ENCODE results near the gene ALS2CL.
A peak's percentile ranks its signal among the peaks of the same experiment; 100 is the strongest.

The ALS2CL gene

DNA sequence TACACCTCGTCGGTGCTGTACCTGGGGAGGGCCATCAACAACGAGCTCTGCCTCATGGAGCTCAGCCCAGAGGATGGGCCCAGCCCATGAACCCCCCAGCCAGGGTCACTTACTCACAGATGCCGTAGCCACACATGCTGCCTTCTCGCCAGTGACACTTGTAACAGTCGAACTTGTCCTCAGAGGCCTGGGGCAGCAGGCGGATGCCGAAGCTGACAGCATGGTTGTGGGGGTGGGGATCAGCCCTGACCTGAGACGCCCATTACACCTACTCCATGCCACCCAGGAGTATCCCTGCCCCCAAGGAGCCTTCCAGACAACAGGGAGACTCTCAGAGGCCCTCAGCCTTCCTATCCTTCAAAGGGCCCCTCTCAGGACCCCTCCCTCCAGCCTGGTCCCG lies 12.1 kb downstream of the ALS2CL start:
- POLR2A ChIA-PET: no interaction called here
- TF ChIP-seq FOXM1 (IDR thresholded peaks at IDR 0.05; ENCODE audit: borderline replicate concordance) (no peak), FOXA1 (IDR thresholded peaks at IDR 0.05) (no peak), LEF1 (IDR thresholded peaks at IDR 0.05; ENCODE audit: borderline replicate concordance) (no peak), ZNF384 (IDR thresholded peaks at IDR 0.05) (no peak), ELF4 (IDR thresholded peaks at IDR 0.05) (no peak), TARDBP (IDR thresholded peaks at IDR 0.05) (no peak), BHLHE40 (IDR thresholded peaks at IDR 0.05; ENCODE audit: borderline replicate concordance) (no peak), FOXK2 (IDR thresholded peaks at IDR 0.05) (no peak), L3MBTL2 (conservative IDR thresholded peaks at IDR 0.05) (no peak), SUZ12 (IDR thresholded peaks at IDR 0.05) (no peak), NFRKB (IDR thresholded peaks at IDR 0.05) (no peak), SP1 (IDR thresholded peaks at IDR 0.05) (no peak), ARNT (IDR thresholded peaks at IDR 0.05) (no peak), HDGF (IDR thresholded peaks at IDR 0.05; ENCODE audit: borderline replicate concordance) (no peak), CTBP1 (IDR thresholded peaks at IDR 0.05; ENCODE audit: borderline replicate concordance) (no peak)
- TF ChIP-seq, protein P1, sequence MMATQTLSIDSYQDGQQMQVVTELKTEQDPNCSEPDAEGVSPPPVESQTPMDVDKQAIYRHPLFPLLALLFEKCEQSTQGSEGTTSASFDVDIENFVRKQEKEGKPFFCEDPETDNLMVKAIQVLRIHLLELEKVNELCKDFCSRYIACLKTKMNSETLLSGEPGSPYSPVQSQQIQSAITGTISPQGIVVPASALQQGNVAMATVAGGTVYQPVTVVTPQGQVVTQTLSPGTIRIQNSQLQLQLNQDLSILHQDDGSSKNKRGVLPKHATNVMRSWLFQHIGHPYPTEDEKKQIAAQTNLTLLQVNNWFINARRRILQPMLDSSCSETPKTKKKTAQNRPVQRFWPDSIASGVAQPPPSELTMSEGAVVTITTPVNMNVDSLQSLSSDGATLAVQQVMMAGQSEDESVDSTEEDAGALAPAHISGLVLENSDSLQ (IDR thresholded peaks at IDR 0.05): no peak
- CTCF ChIA-PET: no interaction called here
- DNase-seq (ENCODE audit: extremely low spot score): no peak

DNA sequence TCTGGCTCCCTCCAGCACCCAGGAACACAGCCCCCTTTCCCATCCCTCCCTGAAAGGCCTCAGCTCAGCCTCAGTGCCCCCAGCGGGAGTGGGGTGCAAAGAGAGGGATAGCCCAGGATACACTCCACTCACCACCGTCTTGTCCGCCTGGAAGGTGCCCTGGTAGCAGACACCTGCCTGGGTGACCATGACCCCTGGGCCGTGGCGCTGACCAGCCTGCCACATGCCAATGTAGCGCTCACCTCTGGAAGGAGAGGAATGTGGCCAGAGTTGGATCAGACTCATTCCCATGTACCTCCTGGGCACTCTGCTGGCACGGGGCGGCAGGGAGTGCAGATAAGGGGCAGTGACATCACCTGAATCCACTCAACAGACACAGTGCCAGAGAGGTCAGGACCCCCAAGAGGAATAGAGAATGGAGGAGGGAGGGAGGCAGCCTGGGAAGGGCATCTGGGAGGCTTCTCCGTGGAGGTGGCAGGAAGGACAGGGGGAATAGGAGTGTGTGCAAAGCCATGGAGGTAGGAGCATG lies 13.1 kb downstream of the ALS2CL start:
- POLR2A ChIA-PET: no interaction called here
- CTCF ChIA-PET: no interaction called here
- no peak for DNase-seq (ENCODE audit: extremely low spot score)
- TF ChIP-seq NFRKB (IDR thresholded peaks at IDR 0.05) (no peak), FOXA1 (IDR thresholded peaks at IDR 0.05) (no peak), ZNF384 (IDR thresholded peaks at IDR 0.05) (no peak), LEF1 (IDR thresholded peaks at IDR 0.05; ENCODE audit: borderline replicate concordance) (no peak)
- TF ChIP-seq, protein P1 (IDR thresholded peaks at IDR 0.05): no peak

DNA sequence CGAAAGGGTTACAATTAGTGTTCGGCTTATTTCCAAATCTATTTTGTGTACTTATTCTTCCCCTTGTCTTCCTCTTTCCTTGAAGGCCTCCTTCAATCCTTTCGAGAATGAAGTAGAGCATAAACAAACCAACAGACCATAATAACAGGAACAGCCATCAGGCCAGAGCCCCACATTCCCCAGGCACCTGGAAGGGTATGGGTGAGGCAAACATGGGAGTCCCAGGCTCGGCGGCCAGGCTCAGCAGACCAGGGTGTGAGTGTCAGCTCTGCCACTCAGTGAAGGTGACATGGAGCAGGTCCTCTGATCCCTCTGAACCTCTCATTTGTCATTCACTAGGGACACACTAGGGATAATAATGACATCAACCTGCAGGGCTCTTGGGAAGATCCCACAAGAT lies 13.8 kb downstream of the ALS2CL start:
- ChIA-PET POLR2A (no interaction called here), CTCF (no interaction called here)
- no peak for TF ChIP-seq LEF1 (IDR thresholded peaks at IDR 0.05; ENCODE audit: borderline replicate concordance)
- no peak for TF ChIP-seq NFRKB (IDR thresholded peaks at IDR 0.05)
- TF ChIP-seq BHLHE40 (IDR thresholded peaks at IDR 0.05; ENCODE audit: borderline replicate concordance): no peak
- TF ChIP-seq ELF4 (IDR thresholded peaks at IDR 0.05): no peak
- no peak for TF ChIP-seq CTBP1 (IDR thresholded peaks at IDR 0.05; ENCODE audit: borderline replicate concordance)
- no peak for TF ChIP-seq HDGF (IDR thresholded peaks at IDR 0.05; ENCODE audit: borderline replicate concordance)
- no peak for TF ChIP-seq TARDBP (IDR thresholded peaks at IDR 0.05)
- TF ChIP-seq L3MBTL2 (conservative IDR thresholded peaks at IDR 0.05): no peak
- no peak for TF ChIP-seq SUZ12 (IDR thresholded peaks at IDR 0.05)
- no peak for TF ChIP-seq FOXK2 (IDR thresholded peaks at IDR 0.05)
- TF ChIP-seq ARNT (IDR thresholded peaks at IDR 0.05): no peak
- no peak for TF ChIP-seq FOXM1 (IDR thresholded peaks at IDR 0.05; ENCODE audit: borderline replicate concordance)
- TF ChIP-seq ZNF384 (IDR thresholded peaks at IDR 0.05): no peak
- TF ChIP-seq, protein P1 (IDR thresholded peaks at IDR 0.05): no peak
- no peak for TF ChIP-seq SP1 (IDR thresholded peaks at IDR 0.05)
- TF ChIP-seq FOXA1 (IDR thresholded peaks at IDR 0.05): no peak
- no peak for DNase-seq (ENCODE audit: extremely low spot score)

DNA sequence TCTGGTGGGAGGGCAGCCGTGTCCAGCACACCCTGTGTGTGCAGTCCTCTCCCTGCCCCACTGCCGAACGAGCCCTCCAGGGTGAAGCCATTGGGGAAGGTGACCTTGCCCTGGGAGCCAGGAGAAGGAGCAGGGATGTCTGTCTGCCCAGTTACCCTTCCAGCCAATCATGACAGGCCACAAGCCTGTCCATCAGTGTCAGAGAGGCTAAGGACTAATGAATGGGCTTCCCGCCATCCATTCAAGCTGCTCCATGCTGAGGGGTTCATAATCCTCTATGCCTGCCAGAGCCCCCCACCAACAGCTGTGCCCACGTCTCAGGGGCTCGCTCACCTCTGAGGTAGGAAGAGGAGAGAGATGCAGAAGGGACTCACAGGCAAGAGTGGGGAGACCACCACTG lies 15.2 kb downstream of the ALS2CL start:
- TF ChIP-seq, protein P1 (IDR thresholded peaks at IDR 0.05): 0 out of 2 replicates have a peak, but pooled peaks have one; percentile 29
- TF ChIP-seq FOXM1 (IDR thresholded peaks at IDR 0.05; ENCODE audit: borderline replicate concordance): no peak
- POLR2A ChIA-PET: no interaction called here
- CTCF ChIA-PET: no interaction called here
- no peak for DNase-seq (ENCODE audit: extremely low spot score)

DNA sequence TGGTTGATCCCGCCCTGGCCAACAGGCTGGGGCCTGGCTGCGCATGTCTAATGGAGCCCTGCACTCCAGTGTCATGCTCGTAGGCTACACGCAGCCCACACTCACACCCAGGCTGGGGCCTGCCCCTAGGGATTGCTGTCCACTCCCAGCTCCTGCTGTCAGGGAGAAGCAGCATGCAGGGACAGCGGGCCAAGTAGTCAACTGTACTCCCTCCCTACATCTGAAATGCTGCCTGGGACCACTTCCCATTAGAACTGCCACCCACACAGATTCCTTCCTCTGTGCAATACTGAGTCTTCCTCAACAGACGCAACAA lies 16.1 kb downstream of the ALS2CL start:
- ChIA-PET POLR2A (no interaction called here), CTCF (no interaction called here)
- DNase-seq (ENCODE audit: extremely low spot score): no peak
- TF ChIP-seq ELF4 (IDR thresholded peaks at IDR 0.05) (no peak), CTBP1 (IDR thresholded peaks at IDR 0.05; ENCODE audit: borderline replicate concordance) (no peak), SP1 (IDR thresholded peaks at IDR 0.05) (no peak), SUZ12 (IDR thresholded peaks at IDR 0.05) (no peak), FOXA1 (IDR thresholded peaks at IDR 0.05) (no peak), LEF1 (IDR thresholded peaks at IDR 0.05; ENCODE audit: borderline replicate concordance) (no peak), TARDBP (IDR thresholded peaks at IDR 0.05) (no peak), NFRKB (IDR thresholded peaks at IDR 0.05) (no peak), FOXM1 (IDR thresholded peaks at IDR 0.05; ENCODE audit: borderline replicate concordance) (no peak), BHLHE40 (IDR thresholded peaks at IDR 0.05; ENCODE audit: borderline replicate concordance) (no peak), L3MBTL2 (conservative IDR thresholded peaks at IDR 0.05) (no peak), ARNT (IDR thresholded peaks at IDR 0.05) (no peak), HDGF (IDR thresholded peaks at IDR 0.05; ENCODE audit: borderline replicate concordance) (no peak), ZNF384 (IDR thresholded peaks at IDR 0.05) (no peak), FOXK2 (IDR thresholded peaks at IDR 0.05) (no peak)
- TF ChIP-seq, protein P1 (IDR thresholded peaks at IDR 0.05): no peak
